GM18499 (cell line): ENCODE measurements around the gene HRC.
"Not testable (repeated sequence)": the region's sequence is repeated elsewhere in the genome, so short reads cannot be mapped to it uniquely, and the experiment has no call there.

ENCODE experiments used
- ATAC-seq: cut with Tn5 transposase; IDR thresholded peaks from one replicate; pipeline ENCODE4 v1.9.1; 2021; ENCODE audit warnings: moderate number of reproducible peaks; ENCODE audit not compliant: insufficient read depth, unreplicated experiment

The HRC gene, protein sequence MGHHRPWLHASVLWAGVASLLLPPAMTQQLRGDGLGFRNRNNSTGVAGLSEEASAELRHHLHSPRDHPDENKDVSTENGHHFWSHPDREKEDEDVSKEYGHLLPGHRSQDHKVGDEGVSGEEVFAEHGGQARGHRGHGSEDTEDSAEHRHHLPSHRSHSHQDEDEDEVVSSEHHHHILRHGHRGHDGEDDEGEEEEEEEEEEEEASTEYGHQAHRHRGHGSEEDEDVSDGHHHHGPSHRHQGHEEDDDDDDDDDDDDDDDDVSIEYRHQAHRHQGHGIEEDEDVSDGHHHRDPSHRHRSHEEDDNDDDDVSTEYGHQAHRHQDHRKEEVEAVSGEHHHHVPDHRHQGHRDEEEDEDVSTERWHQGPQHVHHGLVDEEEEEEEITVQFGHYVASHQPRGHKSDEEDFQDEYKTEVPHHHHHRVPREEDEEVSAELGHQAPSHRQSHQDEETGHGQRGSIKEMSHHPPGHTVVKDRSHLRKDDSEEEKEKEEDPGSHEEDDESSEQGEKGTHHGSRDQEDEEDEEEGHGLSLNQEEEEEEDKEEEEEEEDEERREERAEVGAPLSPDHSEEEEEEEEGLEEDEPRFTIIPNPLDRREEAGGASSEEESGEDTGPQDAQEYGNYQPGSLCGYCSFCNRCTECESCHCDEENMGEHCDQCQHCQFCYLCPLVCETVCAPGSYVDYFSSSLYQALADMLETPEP

GRCh38 chr19:49155005-49155819 lies at the start of gene HRC:
Gene HRC (minus strand): TSS chr19:49155396. CDS start chr19:49155237, 159 bp downstream.
- no peak for ATAC-seq

DNA sequence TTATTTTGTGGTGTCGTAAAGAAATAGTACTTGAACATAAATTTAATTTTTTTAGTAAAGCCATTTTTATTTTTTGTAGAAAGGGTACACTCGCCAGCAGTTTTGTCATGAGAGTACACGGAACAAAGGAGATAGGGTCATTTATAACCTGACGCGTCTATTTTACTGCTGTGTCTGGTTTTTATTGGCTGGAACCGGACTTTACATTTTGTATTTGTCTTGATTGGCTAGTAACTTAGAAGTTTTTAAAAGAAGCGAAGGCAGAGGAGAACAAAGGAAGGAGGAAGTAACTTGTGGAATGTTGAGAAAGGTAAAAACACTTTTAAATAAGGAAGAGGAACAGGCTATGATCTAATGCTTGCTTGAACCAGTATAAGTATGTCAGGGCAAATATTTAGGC lies 45.8 kb upstream of the HRC start:
- no peak for ATAC-seq

DNA sequence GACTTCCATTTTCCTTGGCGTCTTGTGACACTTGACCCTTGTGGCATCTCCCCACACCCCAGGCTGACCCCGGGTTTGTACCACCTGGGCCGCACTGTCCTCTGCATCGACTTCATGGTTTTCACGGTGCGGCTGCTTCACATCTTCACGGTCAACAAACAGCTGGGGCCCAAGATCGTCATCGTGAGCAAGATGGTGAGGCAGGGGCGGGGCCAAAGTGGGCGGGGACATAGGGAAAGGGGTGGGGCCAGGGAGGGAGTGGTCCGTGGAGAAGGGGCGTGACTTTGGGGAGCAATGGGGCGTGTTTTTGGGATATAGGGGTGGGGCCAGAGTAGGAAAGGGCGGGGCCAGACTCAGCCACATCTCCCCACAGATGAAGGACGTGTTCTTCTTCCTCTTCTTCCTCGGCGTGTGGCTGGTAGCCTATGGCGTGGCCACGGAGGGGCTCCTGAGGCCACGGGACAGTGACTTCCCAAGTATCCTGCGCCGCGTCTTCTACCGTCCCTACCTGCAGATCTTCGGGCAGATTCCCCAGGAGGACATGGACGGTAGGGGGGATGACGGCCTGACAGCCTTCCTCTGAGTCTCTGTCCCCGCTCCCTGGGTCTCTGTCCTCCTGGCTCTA lies 45.2 kb upstream of the HRC start:
- no peak for ATAC-seq

- no peak for ATAC-seq
Observed at GRCh38 chr19:49196527-49197240, 41.5 kb upstream of the HRC start.

GRCh38 chr19:49194408-49194807 lies 39.2 kb upstream of the HRC start:
- no peak for ATAC-seq

DNA sequence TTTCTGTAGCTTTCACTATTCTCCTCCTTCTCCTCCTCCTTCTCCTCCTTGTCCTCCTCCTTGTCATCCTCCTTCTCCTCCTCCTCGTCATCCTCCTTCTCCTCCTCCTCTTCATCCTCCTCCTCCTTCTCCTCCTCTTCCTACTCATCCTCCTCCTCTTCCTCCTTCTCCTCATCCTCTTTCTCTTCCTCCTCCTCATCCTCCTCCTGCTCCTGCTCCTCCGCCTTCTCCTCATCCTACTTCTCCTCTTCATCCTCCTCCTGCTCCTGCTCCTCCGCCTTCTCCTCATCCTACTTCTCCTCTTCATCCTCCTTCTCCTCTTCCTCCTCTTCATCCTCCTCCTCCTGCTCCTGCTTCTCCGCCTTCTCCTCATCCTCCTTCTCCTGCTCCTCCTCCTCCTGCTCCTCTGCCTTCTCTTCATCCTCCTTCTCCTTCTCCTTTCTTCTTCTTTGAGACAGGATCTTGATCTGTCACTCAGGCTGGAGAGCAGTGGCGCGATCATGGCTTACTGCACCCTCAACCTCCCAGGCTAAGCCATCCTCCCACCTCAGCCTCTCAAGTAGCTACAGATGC lies 38.7 kb upstream of the HRC start:
- ATAC-seq: no peak

GRCh38 chr19:49190781-49191180 lies 35.6 kb upstream of the HRC start:
- no peak for ATAC-seq

GRCh38 chr19:49189259-49189658 lies 34.1 kb upstream of the HRC start:
- no peak for ATAC-seq

DNA sequence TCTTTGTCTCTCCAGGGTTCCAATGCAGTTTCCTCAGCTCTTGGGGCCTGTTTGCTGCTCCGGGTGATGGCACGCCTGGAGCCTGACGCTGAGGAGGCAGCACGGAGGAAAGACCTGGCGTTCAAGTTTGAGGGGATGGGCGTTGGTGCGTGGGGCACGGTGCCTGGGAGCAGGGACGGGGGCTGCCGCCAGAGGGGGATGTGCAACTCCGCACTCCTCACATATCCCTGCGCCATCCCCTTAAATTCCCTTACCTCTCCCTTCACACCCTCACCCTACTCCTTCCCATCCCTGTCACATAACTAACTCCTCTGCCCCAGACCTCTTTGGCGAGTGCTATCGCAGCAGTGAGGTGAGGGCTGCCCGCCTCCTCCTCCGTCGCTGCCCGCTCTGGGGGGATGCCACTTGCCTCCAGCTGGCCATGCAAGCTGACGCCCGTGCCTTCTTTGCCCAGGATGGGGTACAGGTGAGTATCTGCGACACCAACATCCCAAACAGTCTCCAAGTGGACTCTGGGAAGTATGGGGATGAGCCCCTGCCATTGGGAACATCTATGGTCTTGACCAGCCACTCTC lies 33.5 kb upstream of the HRC start:
- no peak for ATAC-seq

DNA sequence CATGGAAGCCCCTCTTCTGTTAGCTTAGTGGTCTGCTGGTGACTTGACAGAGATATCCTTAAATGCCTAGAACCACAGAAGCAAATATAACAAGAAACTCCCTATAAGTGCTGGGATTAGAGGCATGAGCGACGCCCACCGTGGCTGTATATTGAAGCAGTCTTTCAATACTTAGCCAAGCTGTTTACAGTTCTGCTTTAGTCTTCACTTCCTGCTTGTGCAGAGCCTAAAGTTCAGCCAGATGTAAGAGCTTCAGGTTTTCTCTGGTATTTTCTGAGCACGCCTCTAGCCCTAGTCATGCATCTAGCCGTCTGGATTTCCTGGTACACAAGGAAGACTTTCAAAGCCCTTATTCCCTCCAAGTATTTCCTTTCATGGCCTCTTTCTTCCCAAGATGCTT lies 30.9 kb upstream of the HRC start:
- no peak for ATAC-seq

- no peak for ATAC-seq
Observed at GRCh38 chr19:49182848-49183375, 27.7 kb upstream of the HRC start.

DNA sequence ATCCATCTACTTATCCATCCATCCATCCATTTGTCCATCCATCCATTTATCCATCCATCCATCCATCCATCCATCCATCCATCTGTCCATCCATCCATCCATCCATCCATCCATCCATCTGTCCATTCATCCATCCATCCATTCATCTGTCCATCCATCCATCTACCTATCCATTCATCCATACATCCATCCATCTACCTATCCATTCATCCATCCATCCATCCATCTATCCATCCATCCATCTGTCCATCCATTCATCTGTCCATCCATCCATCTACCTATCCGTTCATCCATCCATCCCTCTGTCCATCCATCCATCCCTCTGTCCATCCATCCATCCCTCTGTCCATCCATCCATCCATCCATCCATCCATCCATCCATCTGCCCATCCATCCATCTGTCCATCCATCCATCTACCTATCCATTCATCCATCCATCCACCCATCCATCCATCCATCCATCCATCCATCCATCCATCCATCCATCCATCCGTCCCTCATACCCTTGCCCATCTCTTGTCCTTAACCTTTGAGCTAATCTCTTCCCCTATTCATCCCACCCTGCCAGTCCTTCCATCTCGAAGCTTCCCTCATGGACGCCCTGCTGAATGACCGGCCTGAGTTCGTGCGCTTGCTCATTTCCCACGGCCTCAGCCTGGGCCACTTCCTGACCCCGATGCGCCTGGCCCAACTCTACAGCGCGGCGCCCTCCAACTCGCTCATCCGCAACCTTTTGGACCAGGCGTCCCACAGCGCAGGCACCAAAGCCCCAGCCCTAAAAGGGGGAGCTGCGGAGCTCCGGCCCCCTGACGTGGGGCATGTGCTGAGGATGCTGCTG lies 27.0 kb upstream of the HRC start:
- ATAC-seq: not testable (repeated sequence)

DNA sequence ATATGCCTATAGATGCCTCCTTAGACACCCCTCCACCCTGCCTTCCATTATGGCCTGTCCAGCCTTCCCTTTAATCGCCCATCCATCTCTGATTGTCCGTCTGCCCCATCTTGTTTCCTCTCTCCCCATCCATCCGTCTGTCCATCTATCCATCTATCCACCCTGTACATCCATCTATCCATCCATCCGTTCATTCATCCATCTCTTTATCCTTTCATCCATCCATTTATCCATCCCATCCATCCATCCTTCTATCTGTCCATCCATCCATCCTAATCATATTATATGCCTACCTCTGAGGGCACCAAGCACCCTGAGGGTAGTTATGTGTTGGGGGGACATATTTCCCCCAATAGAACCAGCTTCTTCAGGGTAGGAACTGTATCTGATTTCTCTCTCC lies 25.5 kb upstream of the HRC start:
- no peak for ATAC-seq

DNA sequence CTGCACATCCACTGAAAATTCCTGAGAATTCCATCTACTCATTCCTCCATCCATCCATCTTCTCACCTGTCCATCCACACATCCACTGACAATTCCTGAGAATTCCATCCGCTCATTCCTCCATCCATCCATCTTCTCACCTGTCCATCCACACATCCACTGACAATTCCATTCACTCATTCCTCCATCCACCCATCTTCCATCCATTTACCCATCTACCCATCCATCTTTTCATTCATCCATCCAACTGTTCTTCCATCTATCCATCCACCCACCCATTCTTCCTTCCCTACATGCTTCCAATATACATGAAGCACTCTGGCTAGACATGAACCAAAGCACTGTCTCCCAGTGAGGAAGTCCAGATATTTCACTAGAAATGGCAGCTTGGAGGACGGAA lies 18.0 kb upstream of the HRC start:
- ATAC-seq: no peak

GRCh38 chr19:49168421-49168820 lies 13.2 kb upstream of the HRC start:
- no peak for ATAC-seq

DNA sequence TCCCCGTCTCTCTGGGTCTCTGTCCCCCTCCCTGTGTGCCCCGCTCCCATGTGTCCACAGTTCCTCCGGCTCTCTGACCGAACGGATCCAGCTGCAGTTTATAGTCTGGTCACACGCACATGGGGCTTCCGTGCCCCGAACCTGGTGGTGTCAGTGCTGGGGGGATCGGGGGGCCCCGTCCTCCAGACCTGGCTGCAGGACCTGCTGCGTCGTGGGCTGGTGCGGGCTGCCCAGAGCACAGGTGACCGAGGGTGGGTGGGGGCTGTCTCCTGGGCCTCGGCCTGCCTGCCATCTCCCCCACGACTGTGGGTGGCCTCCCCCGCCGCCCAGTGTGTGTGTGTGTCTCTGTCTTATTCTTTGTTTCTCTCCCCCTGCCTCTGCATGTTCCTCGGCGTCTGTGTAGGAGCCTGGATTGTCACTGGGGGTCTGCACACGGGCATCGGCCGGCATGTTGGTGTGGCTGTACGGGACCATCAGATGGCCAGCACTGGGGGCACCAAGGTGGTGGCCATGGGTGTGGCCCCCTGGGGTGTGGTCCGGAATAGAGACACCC lies 12.7 kb upstream of the HRC start:
- ATAC-seq: no peak

DNA sequence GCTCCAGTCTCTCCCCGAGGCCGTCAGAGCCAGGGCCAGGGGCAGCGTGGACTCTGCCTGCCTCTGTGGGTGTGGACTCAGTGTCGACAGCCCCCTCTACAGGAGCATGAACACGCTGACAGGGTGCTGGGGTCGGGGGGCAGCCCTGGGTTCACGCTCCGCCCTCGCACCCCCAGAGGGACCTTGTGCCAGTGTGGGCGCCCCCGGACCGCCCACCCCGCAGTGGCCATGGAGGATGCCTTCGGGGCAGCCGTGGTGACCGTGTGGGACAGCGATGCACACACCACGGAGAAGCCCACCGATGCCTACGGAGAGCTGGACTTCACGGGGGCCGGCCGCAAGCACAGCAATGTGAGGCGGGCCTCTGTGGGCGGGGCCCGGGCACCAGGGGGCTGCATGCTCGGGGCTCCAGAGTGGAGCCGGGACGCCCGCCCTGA lies 10.7 kb upstream of the HRC start:
- ATAC-seq: no peak
